Memory B cell (primary cell): ENCODE data around the gene ANKLE1.
"Not testable (repeated sequence)": the region's sequence is repeated elsewhere in the genome, so short reads cannot be mapped to it uniquely, and the experiment has no call there.

Experiments used
- ATAC-seq: fragments of 150-1000 bp; cut with Tn5 transposase; 2 replicates; pipeline ENCODE4 v1.10.0; 2021; ENCODE audit warnings: low read depth, mild to moderate bottlenecking, moderate library complexity
- DNase-seq, 2 donors: peaks; one replicate each; pipeline ENCODE4 v3.0.0; 2022; ENCODE audit warnings: low spot score in 2 of 2
- H3K27ac Mint-ChIP-seq: one replicate; pipeline ENCODE4 v1.8.0; 2022; ENCODE audit warnings: mild to moderate bottlenecking, moderate library complexity, mixed read lengths
- H3K27me3 Mint-ChIP-seq: one replicate; pipeline ENCODE4 v1.8.0; 2022; ENCODE audit warnings: mixed read lengths
- H3K36me3 Mint-ChIP-seq: one replicate; pipeline ENCODE4 v1.8.0; 2022; ENCODE audit warnings: mild to moderate bottlenecking, mixed read lengths
- H3K4me1 Mint-ChIP-seq: one replicate; pipeline ENCODE4 v1.8.0; 2022; ENCODE audit warnings: mixed read lengths
- H3K4me3 Mint-ChIP-seq: one replicate; pipeline ENCODE4 v1.8.0; 2022; ENCODE audit warnings: mild to moderate bottlenecking, moderate library complexity, mixed read lengths
- H3K9me3 Mint-ChIP-seq: one replicate; pipeline ENCODE4 v1.8.0; 2022; ENCODE audit warnings: mixed read lengths

Gene ANKLE1

GRCh38 chr19:17285415-17286135, 3.9 kb downstream of the ANKLE1 start:
- DNase-seq (no peak), ATAC-seq (no peak)
- Mint-ChIP-seq H3K27ac (no peak overlapping the region), H3K27me3 (no peaks in the 10 kb centered on the region), H3K4me3 (no peak overlapping the region), H3K36me3 (no peaks in the 10 kb centered on the region), H3K9me3 (no peaks in the 10 kb centered on the region), H3K4me1 (peaks cover 8% of the 10 kb centered on the region)

- DNase-seq: no peak
- Mint-ChIP-seq H3K27me3 (no peaks in the 10 kb centered on the region), H3K27ac (no peak overlapping the region), H3K36me3 (no peaks in the 10 kb centered on the region), H3K4me3 (no peak overlapping the region), H3K4me1 (peaks cover 8% of the 10 kb centered on the region), H3K9me3 (no peaks in the 10 kb centered on the region)
- no peak for ATAC-seq
Measured at GRCh38 chr19:17286263-17286662, 4.6 kb downstream of the ANKLE1 start.

- no peak overlapping the region for H3K27ac Mint-ChIP-seq
- no peak overlapping the region for H3K4me3 Mint-ChIP-seq
- ATAC-seq (no peak), DNase-seq (no peak)
- H3K36me3 Mint-ChIP-seq: no peaks in the 10 kb centered on the region
- H3K27me3 Mint-ChIP-seq: no peaks in the 10 kb centered on the region
- no peaks in the 10 kb centered on the region for H3K9me3 Mint-ChIP-seq
- H3K4me1 Mint-ChIP-seq: peaks cover 5% of the 10 kb centered on the region
Measured at GRCh38 chr19:17286752-17287151, 5.1 kb downstream of the ANKLE1 start.

GRCh38 chr19:17289489-17289888, 7.8 kb downstream of the ANKLE1 start:
- no peak for ATAC-seq
- Mint-ChIP-seq H3K27ac (no peak overlapping the region), H3K27me3 (no peaks in the 10 kb centered on the region), H3K4me1 (peaks cover 5% of the 10 kb centered on the region), H3K9me3 (no peaks in the 10 kb centered on the region), H3K4me3 (no peak overlapping the region), H3K36me3 (no peaks in the 10 kb centered on the region)
- DNase-seq: peak in 1 of 2 donors; percentile 56

- Mint-ChIP-seq H3K4me1 (peaks cover 5% of the 10 kb centered on the region), H3K9me3 (no peaks in the 10 kb centered on the region), H3K4me3 (peak overlapping the region; percentile 82), H3K27ac (no peak overlapping the region), H3K36me3 (no peaks in the 10 kb centered on the region), H3K27me3 (no peaks in the 10 kb centered on the region)
- DNase-seq (peak; percentile 81 to 87), ATAC-seq (peak; percentile 89)
Measured at GRCh38 chr19:17292301-17293074, 10.8 kb downstream of the ANKLE1 start.

GRCh38 chr19:17293605-17294004, 11.9 kb downstream of the ANKLE1 start:
- no peak for ATAC-seq
- no peak overlapping the region for H3K27ac Mint-ChIP-seq
- no peak for DNase-seq
- no peaks in the 10 kb centered on the region for H3K9me3 Mint-ChIP-seq
- H3K27me3 Mint-ChIP-seq: no peaks in the 10 kb centered on the region
- H3K36me3 Mint-ChIP-seq: no peaks in the 10 kb centered on the region
- H3K4me3 Mint-ChIP-seq: no peak overlapping the region
- peaks cover 5% of the 10 kb centered on the region for H3K4me1 Mint-ChIP-seq

- no peaks in the 10 kb centered on the region for H3K36me3 Mint-ChIP-seq
- no peaks in the 10 kb centered on the region for H3K9me3 Mint-ChIP-seq
- peak; percentile 26 for ATAC-seq
- H3K27me3 Mint-ChIP-seq: no peaks in the 10 kb centered on the region
- peak; percentile 60 to 82 for DNase-seq
- H3K4me3 Mint-ChIP-seq: no peak overlapping the region
- H3K4me1 Mint-ChIP-seq: peaks cover 5% of the 10 kb centered on the region
- H3K27ac Mint-ChIP-seq: no peak overlapping the region
Measured at GRCh38 chr19:17294051-17294891, 12.6 kb downstream of the ANKLE1 start.

- not testable (repeated sequence) for H3K4me1 Mint-ChIP-seq, ATAC-seq
Measured at GRCh38 chr19:17295551-17295950, 13.8 kb downstream of the ANKLE1 start.

GRCh38 chr19:17296273-17296672, 14.6 kb downstream of the ANKLE1 start:
- DNase-seq (no peak), ATAC-seq (no peak)
- H3K27me3 Mint-ChIP-seq: no peaks in the 10 kb centered on the region
- H3K4me1 Mint-ChIP-seq: peaks cover 5% of the 10 kb centered on the region
- no peak overlapping the region for H3K27ac Mint-ChIP-seq
- H3K36me3 Mint-ChIP-seq: no peaks in the 10 kb centered on the region
- H3K9me3 Mint-ChIP-seq: no peaks in the 10 kb centered on the region
- no peak overlapping the region for H3K4me3 Mint-ChIP-seq

More at GRCh38 chr19:17295551-17295950, 13.8 kb downstream of the ANKLE1 start:
- DNase-seq, H3K27me3 Mint-ChIP-seq, H3K36me3 Mint-ChIP-seq, H3K27ac Mint-ChIP-seq, H3K4me3 Mint-ChIP-seq, H3K9me3 Mint-ChIP-seq: not testable (repeated sequence)

GRCh38 chr19:17296976-17297375, 15.3 kb downstream of the ANKLE1 start:
- H3K36me3 Mint-ChIP-seq: no peaks in the 10 kb centered on the region
- H3K27ac Mint-ChIP-seq: no peak overlapping the region
- ATAC-seq: no peak
- H3K4me1 Mint-ChIP-seq: peaks cover 4% of the 10 kb centered on the region
- no peaks in the 10 kb centered on the region for H3K27me3 Mint-ChIP-seq
- no peak for DNase-seq
- H3K9me3 Mint-ChIP-seq: no peaks in the 10 kb centered on the region
- H3K4me3 Mint-ChIP-seq: no peak overlapping the region

- H3K27ac Mint-ChIP-seq: no peak overlapping the region
- no peaks in the 10 kb centered on the region for H3K36me3 Mint-ChIP-seq
- ATAC-seq: no peak
- H3K9me3 Mint-ChIP-seq: no peaks in the 10 kb centered on the region
- no peak for DNase-seq
- H3K4me1 Mint-ChIP-seq: peaks cover 13% of the 10 kb centered on the region
- no peaks in the 10 kb centered on the region for H3K27me3 Mint-ChIP-seq
- H3K4me3 Mint-ChIP-seq: no peak overlapping the region
Measured at GRCh38 chr19:17300992-17301619, 19.4 kb downstream of the ANKLE1 start.

- peak in 1 of 2 donors; percentile 55 for DNase-seq
- no peak for ATAC-seq
- no peaks in the 10 kb centered on the region for H3K27me3 Mint-ChIP-seq
- peak overlapping the region; percentile 78 for H3K4me3 Mint-ChIP-seq
- no peaks in the 10 kb centered on the region for H3K9me3 Mint-ChIP-seq
- peaks cover 16% of the 10 kb centered on the region for H3K4me1 Mint-ChIP-seq
- no peak overlapping the region for H3K27ac Mint-ChIP-seq
- H3K36me3 Mint-ChIP-seq: no peaks in the 10 kb centered on the region
Measured at GRCh38 chr19:17302391-17303166, 20.9 kb downstream of the ANKLE1 start.
